CD4-positive, alpha-beta T cell (primary cell): ENCODE data around the gene DDX17. TPM values are rescaled to one million over a fixed set of nuclear protein-coding genes. Genes with fewer than 3 reads are reported as not detected.

Experiments
- ATAC-seq: fragments of 200-7000 bp; cut with Tn5 transposase; one replicate; pipeline ENCODE4 v1.10.0; 2022; ENCODE audit warnings: mild to moderate bottlenecking; ENCODE audit not compliant: poor library complexity
- CTCF ChIA-PET: fragments of 350-600 bp; sonication (Branson Sonifier 250); formaldehyde crosslinking; loops from one replicate; lab custom pipeline; 2021; ENCODE audit warnings: antibody characterized with exemption, inconsistent platforms; lab: Charles Lee
- POLR2A ChIA-PET: fragments of 350-600 bp; sonication (Branson Sonifier 250); formaldehyde crosslinking; loops from one replicate; lab custom pipeline; 2021; ENCODE audit warnings: antibody characterized with exemption, inconsistent platforms; lab: Charles Lee
- DNase-seq, 14 experiments: peaks; one replicate each; pipeline ENCODE4 v3.0.0-alpha.2; 2013 to 2020; ENCODE audit warnings: mixed read lengths in 2 of 14
- H3K27ac ChIP-seq, 2 donors: one replicate each; pipeline versions ENCODE4 v1.5.1 to v1.7.0; 2013; ENCODE audit warnings: low read length in 2 of 2, low read depth in 1 of 2, mild to moderate bottlenecking in 1 of 2
- H3K27me3 ChIP-seq, 2 experiments: 1 replicate in 1 of 2; 2 replicates in 1 of 2; pipeline versions ENCODE4 v1.6.1 to v1.7.0; 2013; ENCODE audit warnings: low read length in 2 of 2, control low read depth in 1 of 2, mild to moderate bottlenecking in 1 of 2, moderate library complexity in 1 of 2; ENCODE audit not compliant: insufficient read depth in 2 of 2, control insufficient read depth in 1 of 2
- H3K36me3 ChIP-seq: one replicate; pipeline ENCODE4 v1.6.1; 2013; ENCODE audit warnings: low read length, control low read depth; ENCODE audit not compliant: insufficient read depth
- H3K4me1 ChIP-seq: one replicate; pipeline ENCODE4 v1.6.1; 2013; ENCODE audit warnings: low read length, control low read depth; ENCODE audit not compliant: insufficient read depth
- H3K4me3 ChIP-seq: one replicate; pipeline ENCODE4 v1.5.1; 2013; ENCODE audit warnings: mild to moderate bottlenecking, low read length, moderate library complexity
- H3K9me3 ChIP-seq, 2 experiments: 1 replicate in 1 of 2; 2 replicates in 1 of 2; pipeline versions ENCODE4 v1.6.1 to v1.7.0; 2013; ENCODE audit warnings: low read length in 2 of 2, mild to moderate bottlenecking in 2 of 2, control low read depth in 1 of 2, moderate library complexity in 1 of 2; ENCODE audit not compliant: control insufficient read depth in 1 of 2, insufficient read depth in 1 of 2
- H3K27ac Mint-ChIP-seq: one replicate; pipeline ENCODE4 v1.8.0; 2020; ENCODE audit warnings: mixed read lengths
- H3K27me3 Mint-ChIP-seq: one replicate; pipeline ENCODE4 v1.8.0; 2021; ENCODE audit warnings: mixed read lengths
- H3K36me3 Mint-ChIP-seq: one replicate; pipeline ENCODE4 v1.8.0; 2021; ENCODE audit warnings: low read depth, mixed read lengths
- H3K4me1 Mint-ChIP-seq: one replicate; pipeline ENCODE4 v1.8.0; 2021; ENCODE audit warnings: low read depth, mixed read lengths
- H3K4me3 Mint-ChIP-seq: one replicate; pipeline ENCODE4 v1.8.0; 2020; ENCODE audit warnings: mild to moderate bottlenecking, mixed read lengths
- H3K9me3 Mint-ChIP-seq: one replicate; pipeline ENCODE4 v1.8.0; 2020; ENCODE audit warnings: mixed read lengths
- CTCF ChIP-seq: fragments of 200-600 bp; IDR thresholded peaks from one replicate; pipeline ENCODE4 v1.8.0; 2022; ENCODE audit warnings: antibody characterized with exemption, mild to moderate bottlenecking
- intact Hi-C, 2 experiments: fragments of 100-400 bp; cut with DNase I in 1 of 2; cut with micrococcal nuclease in 1 of 2; formaldehyde crosslinking; loops; one replicate each; pipeline versions ENCODE4 v1.15.1 to v1.9.0; 2023 to 2025; cut with DNase I, micrococcal nuclease
- total RNA-seq, 174 experiments: library from RNA in 2 of 174; stranded (reverse) in 2 of 174; gene quantifications; one replicate each; pipeline ENCODE4 v1.2.3 and lab custom pipeline; 2021 to 2026

The DDX17 gene
- total RNA-seq, 2 experiments from 2014 or later: 454 to 462 TPM

- peaks cover 52% of the 10 kb centered on the region in 2 experiments for H3K27me3 ChIP-seq
- peaks cover 12% of the 10 kb centered on the region for H3K4me1 ChIP-seq
- H3K27me3 Mint-ChIP-seq: peaks cover 76% of the 10 kb centered on the region
- no peaks in the 10 kb centered on the region for H3K36me3 ChIP-seq
- H3K9me3 Mint-ChIP-seq: no peaks in the 10 kb centered on the region
- ATAC-seq: no peak
- no peak within 1 kb of the TSS for H3K27ac Mint-ChIP-seq
- TF ChIP-seq CTCF: no peak
- H3K4me3 ChIP-seq: peak within 1 kb of the TSS; percentile 34
- peaks cover 0 to 8% of the 10 kb centered on the region in 2 experiments for H3K9me3 ChIP-seq
- intact Hi-C loops: no loop called here
- H3K4me3 Mint-ChIP-seq: peak within 1 kb of the TSS; percentile 90
- ChIA-PET CTCF (no interaction called here), POLR2A (interaction anchor here (0.6 to 1.3 kb wide), 2 partner anchors 54 to 188 kb away, joined by 3 to 4 read pairs; no protein-coding TSS in a partner anchor)
- no peaks in the 10 kb centered on the region for H3K36me3 Mint-ChIP-seq
- H3K4me1 Mint-ChIP-seq: peaks cover 23% of the 10 kb centered on the region
- H3K27ac ChIP-seq: no peak within 1 kb of the TSS
- DNase-seq: peak in 1 of 14 experiments; percentile 18
These were observed 51.0 kb downstream of the DDX17 start, which contains the start of gene KCNJ4 for GRCh38 chr22:38455076-38455529. KCNJ4 (minus strand) TSS chr22:38455199; CDS start chr22:38428132, 27,067 bp downstream.

GRCh38 chr22:38454353-38455075 lies 51.6 kb downstream of the DDX17 start:
- Mint-ChIP-seq H3K4me3 (peak overlapping the region; percentile 90), H3K27me3 (peaks cover 80% of the 10 kb centered on the region), H3K27ac (no peak overlapping the region), H3K9me3 (no peaks in the 10 kb centered on the region), H3K4me1 (peaks cover 23% of the 10 kb centered on the region), H3K36me3 (no peaks in the 10 kb centered on the region)
- peak; percentile 58 for ATAC-seq
- Histone ChIP-seq H3K27me3 (peaks cover 47 to 52% of the 10 kb centered on the region in 2 experiments), H3K4me1 (peaks cover 12% of the 10 kb centered on the region), H3K9me3 (peaks cover 0 to 8% of the 10 kb centered on the region in 2 experiments), H3K4me3 (peak overlapping the region; percentile 34), H3K36me3 (no peaks in the 10 kb centered on the region), H3K27ac (no peak overlapping the region)
- peak in 5 of 14 experiments; percentile 9 to 51 (median 19) for DNase-seq
- POLR2A ChIA-PET: interaction anchor here (0.6 to 1.3 kb wide), 2 partner anchors 53 to 187 kb away, joined by 3 to 4 read pairs; no protein-coding TSS in a partner anchor
- CTCF ChIA-PET: no interaction called here
- no peak for TF ChIP-seq CTCF
- intact Hi-C loops: no loop called here

GRCh38 chr22:38453996-38454352 lies 52.1 kb downstream of the DDX17 start:
- no peak overlapping the region for H3K27ac Mint-ChIP-seq
- ChIA-PET POLR2A (interaction anchor here (1.3 kb wide), 1 partner anchor 53 kb away, joined by 3 read pairs; no protein-coding TSS in a partner anchor), CTCF (no interaction called here)
- no peaks in the 10 kb centered on the region for H3K36me3 Mint-ChIP-seq
- H3K4me3 Mint-ChIP-seq: peak overlapping the region; percentile 90
- no peaks in the 10 kb centered on the region for H3K9me3 Mint-ChIP-seq
- Histone ChIP-seq H3K27me3 (peaks cover 43 to 48% of the 10 kb centered on the region in 2 experiments), H3K36me3 (no peaks in the 10 kb centered on the region), H3K4me3 (peak overlapping the region; percentile 34), H3K27ac (no peak overlapping the region), H3K4me1 (peaks cover 12% of the 10 kb centered on the region), H3K9me3 (peaks cover 0 to 8% of the 10 kb centered on the region in 2 experiments)
- DNase-seq (no peak), ATAC-seq (no peak)
- H3K4me1 Mint-ChIP-seq: peaks cover 23% of the 10 kb centered on the region
- peaks cover 75% of the 10 kb centered on the region for H3K27me3 Mint-ChIP-seq
- intact Hi-C loops: no loop called here
- TF ChIP-seq CTCF: no peak
